H1 (cell line): ENCODE results near the gene CHAT.

Experiments used
- EP300 ChIP-seq, 2 experiments: IDR thresholded peaks; 1 replicate in 1 of 2; 2 replicates in 1 of 2; pipeline ENCODE4 v1.6.1; 2011 to 2012; ENCODE audit warnings: low read depth in 2 of 2, low read length in 2 of 2, mild to moderate bottlenecking in 2 of 2, borderline replicate concordance in 1 of 2, inconsistent platforms in 1 of 2, moderate library complexity in 1 of 2
- EZH2 ChIP-seq: fragments of 200-600 bp; sonication (generic); IDR thresholded peaks from 2 replicates; pipeline ENCODE4 v1.7.1; 2012; ENCODE audit warnings: low read depth, mild to moderate bottlenecking, moderate library complexity, low read length, inconsistent platforms; ENCODE audit not compliant: severe bottlenecking
- JUN ChIP-seq: IDR thresholded peaks from 2 replicates; pipeline ENCODE4 v1.6.1; 2011; ENCODE audit warnings: low read depth, mild to moderate bottlenecking, improper control_type of control experiment, low read length
- POLR2A ChIP-seq, 2 experiments: IDR thresholded peaks; 1 replicate in 1 of 2; 2 replicates in 1 of 2; pipeline ENCODE4 v1.6.1; 2011; ENCODE audit warnings: low read depth in 2 of 2, low read length in 2 of 2, mild to moderate bottlenecking in 2 of 2; ENCODE audit errors: control extremely low read depth in 1 of 2
- POLR2AphosphoS5 ChIP-seq: IDR thresholded peaks from 2 replicates; pipeline ENCODE4 v1.6.1; 2011; ENCODE audit warnings: low read depth, low read length
- RBBP5 ChIP-seq: IDR thresholded peaks from 2 replicates; pipeline ENCODE4 v1.7.1; 2012; ENCODE audit warnings: low read depth, mild to moderate bottlenecking, inconsistent platforms, low read length, moderate library complexity, borderline replicate concordance
- SIX5 ChIP-seq: IDR thresholded peaks from 2 replicates; pipeline ENCODE4 v1.6.1; 2011; ENCODE audit warnings: mild to moderate bottlenecking, low read depth, low read length
- TEAD4 ChIP-seq: IDR thresholded peaks from 2 replicates; pipeline ENCODE4 v1.6.1; 2012; ENCODE audit warnings: low read depth, low read length, inconsistent platforms, mixed read lengths
- TF ChIP-seq, protein P1 (sequence below), 3 experiments: IDR thresholded peaks; 1 replicate in 2 of 3; 2 replicates in 1 of 3; pipeline versions ENCODE4 v1.5.1 to v1.6.1; 2011; ENCODE audit warnings: low read length in 3 of 3, mild to moderate bottlenecking in 3 of 3, inconsistent platforms in 2 of 3, low read depth in 1 of 3, moderate library complexity in 1 of 3; ENCODE audit not compliant: insufficient read depth in 1 of 3; ENCODE audit errors: control extremely low read depth in 1 of 3

DNA sequence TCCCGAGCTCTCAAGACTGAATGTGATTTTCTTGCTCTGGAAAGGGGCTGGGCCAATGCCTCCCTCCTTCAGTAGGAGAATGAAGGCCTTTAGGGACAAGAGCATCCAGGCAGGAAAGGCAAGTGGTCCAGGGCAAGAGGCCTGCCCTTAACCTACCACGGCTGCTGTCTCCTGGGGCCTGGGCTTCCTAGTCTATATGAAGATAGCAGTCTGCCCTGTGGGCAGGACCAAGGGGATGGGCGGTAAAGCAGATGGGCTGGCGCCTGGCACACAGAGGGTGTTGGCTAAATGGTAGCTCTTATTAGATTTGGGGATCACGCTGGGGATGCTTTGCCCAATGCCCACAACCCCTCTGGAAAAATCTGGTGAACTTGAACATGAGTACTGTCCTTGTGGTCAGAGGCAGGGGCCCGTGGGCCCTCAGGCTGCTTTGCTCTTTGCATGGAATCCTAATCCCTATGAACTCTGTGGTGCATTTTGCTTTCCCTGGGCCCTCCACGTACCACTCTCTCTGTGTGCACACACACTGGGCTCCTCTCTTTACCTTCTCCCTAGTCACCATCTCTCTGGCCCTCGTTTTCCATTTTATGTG lies 20.3 kb downstream of the CHAT start:
- no peak for TF ChIP-seq EZH2
- TF ChIP-seq SIX5: no peak
- no peak for TF ChIP-seq TEAD4
- TF ChIP-seq, protein P1, sequence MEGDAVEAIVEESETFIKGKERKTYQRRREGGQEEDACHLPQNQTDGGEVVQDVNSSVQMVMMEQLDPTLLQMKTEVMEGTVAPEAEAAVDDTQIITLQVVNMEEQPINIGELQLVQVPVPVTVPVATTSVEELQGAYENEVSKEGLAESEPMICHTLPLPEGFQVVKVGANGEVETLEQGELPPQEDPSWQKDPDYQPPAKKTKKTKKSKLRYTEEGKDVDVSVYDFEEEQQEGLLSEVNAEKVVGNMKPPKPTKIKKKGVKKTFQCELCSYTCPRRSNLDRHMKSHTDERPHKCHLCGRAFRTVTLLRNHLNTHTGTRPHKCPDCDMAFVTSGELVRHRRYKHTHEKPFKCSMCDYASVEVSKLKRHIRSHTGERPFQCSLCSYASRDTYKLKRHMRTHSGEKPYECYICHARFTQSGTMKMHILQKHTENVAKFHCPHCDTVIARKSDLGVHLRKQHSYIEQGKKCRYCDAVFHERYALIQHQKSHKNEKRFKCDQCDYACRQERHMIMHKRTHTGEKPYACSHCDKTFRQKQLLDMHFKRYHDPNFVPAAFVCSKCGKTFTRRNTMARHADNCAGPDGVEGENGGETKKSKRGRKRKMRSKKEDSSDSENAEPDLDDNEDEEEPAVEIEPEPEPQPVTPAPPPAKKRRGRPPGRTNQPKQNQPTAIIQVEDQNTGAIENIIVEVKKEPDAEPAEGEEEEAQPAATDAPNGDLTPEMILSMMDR (IDR thresholded peaks at IDR 0.05; ENCODE audit: control extremely low read depth in 1 of 3, insufficient read depth in 1 of 3, low read depth in 1 of 3, low read length in 3 of 3): no peak
- no peak for TF ChIP-seq EP300 (IDR thresholded peaks at IDR 0.05; ENCODE audit: borderline replicate concordance in 1 of 2, low read depth in 2 of 2, low read length in 2 of 2)
- TF ChIP-seq RBBP5: no peak
- TF ChIP-seq POLR2AphosphoS5: no peak
- TF ChIP-seq POLR2A (IDR thresholded peaks at IDR 0.05; ENCODE audit: control extremely low read depth in 1 of 2, low read depth in 2 of 2, low read length in 2 of 2): no peak
- no peak for TF ChIP-seq JUN
